GM23338 (cell line): Measurements from ENCODE around the gene ARHGEF9. TPM values are rescaled to one million over a fixed set of nuclear protein-coding genes. Genes with fewer than 3 reads are reported as not detected.

ENCODE experiments used
- ATAC-seq: fragments of 200-7000 bp; cut with Tn5 transposase; 3 replicates; pipeline ENCODE4 v1.9.1; 2020
- DNase-seq: peaks from one replicate; pipeline ENCODE4 v3.0.0-alpha.2; 2015; ENCODE audit warnings: low spot score
- H2AFZ ChIP-seq: fragments of 200-600 bp; sonication (generic); 2 replicates; pipeline ENCODE4 v1.8.0; 2016; ENCODE audit warnings: antibody characterized with exemption, mild to moderate bottlenecking, moderate library complexity
- H3F3A ChIP-seq: fragments of 200-600 bp; sonication (generic); replicated peaks from 2 replicates; pipeline ENCODE4 v1.8.0; 2017; ENCODE audit warnings: antibody characterized with exemption, mixed run types, low read depth
- H3K27ac ChIP-seq: fragments of 200-600 bp; sonication (generic); 2 replicates; pipeline ENCODE4 v1.6.1; 2016; ENCODE audit warnings: low read depth
- H3K27me3 ChIP-seq: fragments of 200-600 bp; sonication (generic); 2 replicates; pipeline ENCODE4 v1.8.0; 2016; ENCODE audit warnings: mild to moderate bottlenecking, mixed run types, moderate library complexity; ENCODE audit not compliant: insufficient read depth
- H3K36me3 ChIP-seq: fragments of 200-600 bp; sonication (generic); 2 replicates; pipeline ENCODE4 v1.8.0; 2016; ENCODE audit warnings: mild to moderate bottlenecking; ENCODE audit not compliant: insufficient read depth
- H3K4me1 ChIP-seq: fragments of 200-600 bp; sonication (generic); 2 replicates; pipeline ENCODE4 v1.8.0; 2016; ENCODE audit warnings: mild to moderate bottlenecking, moderate library complexity; ENCODE audit not compliant: insufficient read depth
- H3K4me2 ChIP-seq: fragments of 200-600 bp; sonication (generic); 2 replicates; pipeline ENCODE4 v1.7.1; 2017; ENCODE audit warnings: mixed run types
- H3K4me3 ChIP-seq: fragments of 200-600 bp; sonication (generic); 2 replicates; pipeline ENCODE4 v1.6.1; 2016; ENCODE audit warnings: mixed run types
- H3K79me2 ChIP-seq: fragments of 200-600 bp; sonication (generic); replicated peaks from 2 replicates; pipeline ENCODE4 v1.8.0; 2017; ENCODE audit warnings: mild to moderate bottlenecking; ENCODE audit not compliant: insufficient read depth
- H3K9me2 ChIP-seq: fragments of 200-600 bp; sonication (generic); 2 replicates; pipeline ENCODE4 v1.8.0; 2017; ENCODE audit not compliant: insufficient read depth
- H4K20me1 ChIP-seq: fragments of 200-600 bp; sonication (generic); replicated peaks from 2 replicates; pipeline ENCODE4 v1.8.0; 2017; ENCODE audit warnings: mild to moderate bottlenecking; ENCODE audit not compliant: insufficient read depth
- H3K27ac Mint-ChIP-seq: 2 replicates; pipeline ENCODE4 v1.8.0; 2020; ENCODE audit warnings: inconsistent platforms, mild to moderate bottlenecking, moderate library complexity, mixed read lengths
- H3K27me3 Mint-ChIP-seq: 3 replicates; pipeline ENCODE4 v1.8.0; 2022; ENCODE audit warnings: low read depth, mild to moderate bottlenecking, moderate library complexity, mixed read lengths, inconsistent platforms; ENCODE audit not compliant: insufficient read depth, poor library complexity
- H3K36me3 Mint-ChIP-seq: 3 replicates; pipeline ENCODE4 v1.8.0; 2021; ENCODE audit warnings: low read depth, mild to moderate bottlenecking, inconsistent platforms, moderate library complexity, mixed read lengths
- H3K4me1 Mint-ChIP-seq: 3 replicates; pipeline ENCODE4 v1.8.0; 2020; ENCODE audit warnings: mild to moderate bottlenecking, inconsistent platforms, mixed read lengths
- H3K4me3 Mint-ChIP-seq: 3 replicates; pipeline ENCODE4 v1.8.0; 2021; ENCODE audit warnings: moderate library complexity, mild to moderate bottlenecking, inconsistent platforms, mixed read lengths
- H3K9me3 Mint-ChIP-seq: 3 replicates; pipeline ENCODE4 v1.8.0; 2020; ENCODE audit warnings: moderate library complexity, mild to moderate bottlenecking, inconsistent platforms, mixed read lengths
- CREB1 ChIP-seq: fragments of 250-450 bp; sonication (Bioruptor Pico); IDR thresholded peaks from 2 replicates; pipeline ENCODE4 v1.5.0; 2020; ENCODE audit warnings: low read depth, mild to moderate bottlenecking, moderate library complexity
- EZH2 ChIP-seq: fragments of 200-600 bp; sonication (generic); IDR thresholded peaks from one replicate; pipeline ENCODE4 v1.8.0; 2017; ENCODE audit warnings: antibody characterized with exemption, mild to moderate bottlenecking, low read depth; ENCODE audit not compliant: unreplicated experiment
- EZH2phosphoT487 ChIP-seq: fragments of 200-600 bp; sonication (generic); IDR thresholded peaks from one replicate; pipeline ENCODE4 v1.8.1; 2018; ENCODE audit warnings: antibody characterized with exemption; ENCODE audit not compliant: unreplicated experiment
- JUNB ChIP-seq: IDR thresholded peaks from one replicate; pipeline ENCODE4 v1.6.1; 2016; ENCODE audit warnings: antibody characterized with exemption; ENCODE audit not compliant: unreplicated experiment
- NANOG ChIP-seq: IDR thresholded peaks from 2 replicates; pipeline ENCODE4 v1.6.1; 2016; ENCODE audit warnings: antibody characterized with exemption, borderline replicate concordance
- POLR2AphosphoS5 ChIP-seq: IDR thresholded peaks from 2 replicates; pipeline ENCODE4 v1.6.1; 2016; ENCODE audit warnings: antibody characterized with exemption, low read depth
- STAT1 ChIP-seq: IDR thresholded peaks from one replicate; pipeline ENCODE4 v1.6.1; 2016; ENCODE audit warnings: antibody characterized with exemption; ENCODE audit not compliant: unreplicated experiment
- ZNF114 ChIP-seq: fragments of 250-450 bp; sonication (Bioruptor Pico); IDR thresholded peaks from 2 replicates; pipeline ENCODE4 v1.5.0; 2020; ENCODE audit warnings: mild to moderate bottlenecking, moderate library complexity
- ZNF331 ChIP-seq: fragments of 250-450 bp; sonication (Bioruptor Pico); IDR thresholded peaks from 2 replicates; pipeline ENCODE4 v1.5.0; 2020; ENCODE audit warnings: low read depth, mild to moderate bottlenecking, moderate library complexity
- ZNF462 ChIP-seq: fragments of 250-450 bp; sonication (Bioruptor Pico); IDR thresholded peaks from 2 replicates; pipeline ENCODE4 v1.5.0; 2020; ENCODE audit warnings: mild to moderate bottlenecking, moderate library complexity
- polyA plus RNA-seq: library from polyadenylated mRNA; unstranded; fragments of >200 nt; fragmentation: Nextera tagmentation; extraction: Ambion mirVana; gene quantifications from 2 replicates; pipeline ENCODE4 v1.2.1, GENCODE V29; 2016
- total RNA-seq: library from RNA; depleted of rRNA; stranded (reverse); fragments of >200 nt; shearing (Covaris generic); gene quantifications from 2 replicates; pipeline ENCODE4 v1.2.3, GENCODE V29; 2014
- TF ChIP-seq, protein P1 (sequence below), 2 experiments: fragments of 200-600 bp in 1 of 2; sonication (generic) in 1 of 2; conservative IDR thresholded peaks; 2 replicates each; pipeline versions ENCODE4 v1.5.1 to v1.6.1; 2016 to 2017; ENCODE audit warnings: antibody characterized with exemption in 2 of 2, low read depth in 2 of 2, mild to moderate bottlenecking in 2 of 2, moderate library complexity in 1 of 2
- TF ChIP-seq, protein P2 (sequence below): IDR thresholded peaks from one replicate; pipeline ENCODE4 v1.6.1; 2018; ENCODE audit warnings: antibody characterized with exemption; ENCODE audit not compliant: unreplicated experiment
- TF ChIP-seq, protein P3 (sequence below): IDR thresholded peaks from 2 replicates; pipeline ENCODE4 v1.6.1; 2016; ENCODE audit warnings: antibody characterized with exemption

The ARHGEF9 gene
- total and polyA plus RNA-seq, 2 experiments from 2014 or later = 23.1 to 35.9 TPM

DNA sequence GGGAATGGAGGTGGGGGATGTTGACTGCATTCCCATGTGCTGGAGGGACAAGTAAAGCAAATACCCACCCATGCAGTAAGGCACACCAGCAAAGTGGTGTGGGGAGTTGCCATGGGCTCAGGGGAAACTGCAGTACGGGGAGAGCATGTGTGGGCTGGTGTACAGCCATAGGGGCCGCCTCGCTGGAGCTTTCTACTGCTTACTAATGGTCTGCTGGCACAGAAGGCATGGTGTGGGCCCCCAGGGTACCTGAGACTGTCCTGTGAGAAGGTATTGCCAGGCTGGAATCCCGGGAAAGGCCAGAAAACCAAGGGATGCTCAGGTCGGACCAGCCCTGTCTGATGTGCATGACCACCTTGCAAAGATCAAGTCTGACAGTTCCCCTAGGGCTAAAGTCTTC, 199.1 kb downstream of the ARHGEF9 start:
- H3K4me1 ChIP-seq = peaks cover 10% of the 10 kb centered on the region
- no peaks in the 10 kb centered on the region for H3K9me2 ChIP-seq
- no peaks in the 10 kb centered on the region for H3K9me3 Mint-ChIP-seq

More for the DNA sequence above, 199.1 kb downstream of the ARHGEF9 start:
- ATAC-seq = no peak
- Mint-ChIP-seq H3K27ac (no peak overlapping the region), H3K27me3 (peaks cover 4% of the 10 kb centered on the region), H3K36me3 (no peaks in the 10 kb centered on the region), H3K4me3 (no peak overlapping the region), H3K4me1 (peaks cover 9% of the 10 kb centered on the region)
- no peak overlapping the region for H3K27ac ChIP-seq
- H3K4me2 ChIP-seq = no peak overlapping the region
- no peaks in the 10 kb centered on the region for H3K27me3 ChIP-seq
- no peak overlapping the region for H2AFZ ChIP-seq
- no peaks in the 10 kb centered on the region for H4K20me1 ChIP-seq
- no peaks in the 10 kb centered on the region for H3K79me2 ChIP-seq
- no peaks in the 10 kb centered on the region for H3F3A ChIP-seq
- no peak for DNase-seq
- H3K4me3 ChIP-seq = no peak overlapping the region
- TF ChIP-seq, protein P1, sequence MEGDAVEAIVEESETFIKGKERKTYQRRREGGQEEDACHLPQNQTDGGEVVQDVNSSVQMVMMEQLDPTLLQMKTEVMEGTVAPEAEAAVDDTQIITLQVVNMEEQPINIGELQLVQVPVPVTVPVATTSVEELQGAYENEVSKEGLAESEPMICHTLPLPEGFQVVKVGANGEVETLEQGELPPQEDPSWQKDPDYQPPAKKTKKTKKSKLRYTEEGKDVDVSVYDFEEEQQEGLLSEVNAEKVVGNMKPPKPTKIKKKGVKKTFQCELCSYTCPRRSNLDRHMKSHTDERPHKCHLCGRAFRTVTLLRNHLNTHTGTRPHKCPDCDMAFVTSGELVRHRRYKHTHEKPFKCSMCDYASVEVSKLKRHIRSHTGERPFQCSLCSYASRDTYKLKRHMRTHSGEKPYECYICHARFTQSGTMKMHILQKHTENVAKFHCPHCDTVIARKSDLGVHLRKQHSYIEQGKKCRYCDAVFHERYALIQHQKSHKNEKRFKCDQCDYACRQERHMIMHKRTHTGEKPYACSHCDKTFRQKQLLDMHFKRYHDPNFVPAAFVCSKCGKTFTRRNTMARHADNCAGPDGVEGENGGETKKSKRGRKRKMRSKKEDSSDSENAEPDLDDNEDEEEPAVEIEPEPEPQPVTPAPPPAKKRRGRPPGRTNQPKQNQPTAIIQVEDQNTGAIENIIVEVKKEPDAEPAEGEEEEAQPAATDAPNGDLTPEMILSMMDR (conservative IDR thresholded peaks at IDR 0.05; ENCODE audit: low read depth in 2 of 2) = no peak
- TF ChIP-seq EZH2 = no peak
- TF ChIP-seq ZNF331 (CRISPR knock-in tag) = no peak
- TF ChIP-seq ZNF114 (CRISPR knock-in tag) = no peak
- no peak for TF ChIP-seq STAT1
- TF ChIP-seq JUNB = no peak
- no peak for TF ChIP-seq NANOG
- no peak for TF ChIP-seq ZNF462
- TF ChIP-seq, protein P2, sequence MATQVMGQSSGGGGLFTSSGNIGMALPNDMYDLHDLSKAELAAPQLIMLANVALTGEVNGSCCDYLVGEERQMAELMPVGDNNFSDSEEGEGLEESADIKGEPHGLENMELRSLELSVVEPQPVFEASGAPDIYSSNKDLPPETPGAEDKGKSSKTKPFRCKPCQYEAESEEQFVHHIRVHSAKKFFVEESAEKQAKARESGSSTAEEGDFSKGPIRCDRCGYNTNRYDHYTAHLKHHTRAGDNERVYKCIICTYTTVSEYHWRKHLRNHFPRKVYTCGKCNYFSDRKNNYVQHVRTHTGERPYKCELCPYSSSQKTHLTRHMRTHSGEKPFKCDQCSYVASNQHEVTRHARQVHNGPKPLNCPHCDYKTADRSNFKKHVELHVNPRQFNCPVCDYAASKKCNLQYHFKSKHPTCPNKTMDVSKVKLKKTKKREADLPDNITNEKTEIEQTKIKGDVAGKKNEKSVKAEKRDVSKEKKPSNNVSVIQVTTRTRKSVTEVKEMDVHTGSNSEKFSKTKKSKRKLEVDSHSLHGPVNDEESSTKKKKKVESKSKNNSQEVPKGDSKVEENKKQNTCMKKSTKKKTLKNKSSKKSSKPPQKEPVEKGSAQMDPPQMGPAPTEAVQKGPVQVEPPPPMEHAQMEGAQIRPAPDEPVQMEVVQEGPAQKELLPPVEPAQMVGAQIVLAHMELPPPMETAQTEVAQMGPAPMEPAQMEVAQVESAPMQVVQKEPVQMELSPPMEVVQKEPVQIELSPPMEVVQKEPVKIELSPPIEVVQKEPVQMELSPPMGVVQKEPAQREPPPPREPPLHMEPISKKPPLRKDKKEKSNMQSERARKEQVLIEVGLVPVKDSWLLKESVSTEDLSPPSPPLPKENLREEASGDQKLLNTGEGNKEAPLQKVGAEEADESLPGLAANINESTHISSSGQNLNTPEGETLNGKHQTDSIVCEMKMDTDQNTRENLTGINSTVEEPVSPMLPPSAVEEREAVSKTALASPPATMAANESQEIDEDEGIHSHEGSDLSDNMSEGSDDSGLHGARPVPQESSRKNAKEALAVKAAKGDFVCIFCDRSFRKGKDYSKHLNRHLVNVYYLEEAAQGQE = no peak
- no peak for TF ChIP-seq CREB1 (CRISPR knock-in tag)
- no peak for TF ChIP-seq EZH2phosphoT487
- no peak for TF ChIP-seq POLR2AphosphoS5
- TF ChIP-seq, protein P3, sequence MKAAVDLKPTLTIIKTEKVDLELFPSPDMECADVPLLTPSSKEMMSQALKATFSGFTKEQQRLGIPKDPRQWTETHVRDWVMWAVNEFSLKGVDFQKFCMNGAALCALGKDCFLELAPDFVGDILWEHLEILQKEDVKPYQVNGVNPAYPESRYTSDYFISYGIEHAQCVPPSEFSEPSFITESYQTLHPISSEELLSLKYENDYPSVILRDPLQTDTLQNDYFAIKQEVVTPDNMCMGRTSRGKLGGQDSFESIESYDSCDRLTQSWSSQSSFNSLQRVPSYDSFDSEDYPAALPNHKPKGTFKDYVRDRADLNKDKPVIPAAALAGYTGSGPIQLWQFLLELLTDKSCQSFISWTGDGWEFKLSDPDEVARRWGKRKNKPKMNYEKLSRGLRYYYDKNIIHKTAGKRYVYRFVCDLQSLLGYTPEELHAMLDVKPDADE = no peak
- H3K36me3 ChIP-seq = no peaks in the 10 kb centered on the region
